HG02610 (cell line): Measurements from ENCODE around the gene XXYLT1.

Experiments
- ATAC-seq: cut with Tn5 transposase; IDR thresholded peaks from one replicate; pipeline ENCODE4 v1.9.1; 2021; ENCODE audit warnings: mild to moderate bottlenecking, moderate library complexity; ENCODE audit not compliant: unreplicated experiment

The XXYLT1 gene

DNA sequence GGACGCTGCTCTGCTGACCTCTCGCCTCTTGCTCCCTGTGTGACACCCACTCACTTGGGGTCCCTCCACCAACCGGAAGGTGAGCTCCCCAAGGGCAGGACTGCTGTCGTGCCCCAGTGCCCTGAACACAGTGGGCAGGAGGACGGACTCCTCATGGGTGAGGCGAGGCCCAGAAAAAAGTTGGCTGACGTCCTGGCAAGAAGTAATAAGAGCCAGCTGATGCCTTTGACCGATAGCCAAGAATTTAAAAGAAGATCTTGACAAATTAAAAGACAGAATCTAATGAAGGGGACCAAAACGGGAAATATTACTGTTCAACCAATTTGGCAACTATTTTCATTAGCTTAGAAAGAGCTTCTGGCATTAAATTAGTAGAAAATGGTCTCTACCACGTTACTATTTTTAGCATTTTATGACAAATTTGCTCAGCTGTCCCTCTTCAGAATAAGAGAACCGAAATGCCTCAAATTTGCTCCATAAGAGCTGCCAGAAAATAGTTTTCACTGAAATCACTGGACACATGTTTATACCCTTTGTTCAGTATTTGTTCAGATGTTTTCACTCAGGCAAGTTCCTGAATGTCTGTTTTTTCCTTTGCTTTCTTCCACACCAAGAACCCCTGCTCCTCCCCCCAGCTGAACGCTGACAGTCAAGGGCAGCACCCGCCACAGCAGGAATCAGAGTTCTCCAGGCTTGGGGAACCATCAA, 60.5 kb downstream of the XXYLT1 start:
- no peak for ATAC-seq

DNA sequence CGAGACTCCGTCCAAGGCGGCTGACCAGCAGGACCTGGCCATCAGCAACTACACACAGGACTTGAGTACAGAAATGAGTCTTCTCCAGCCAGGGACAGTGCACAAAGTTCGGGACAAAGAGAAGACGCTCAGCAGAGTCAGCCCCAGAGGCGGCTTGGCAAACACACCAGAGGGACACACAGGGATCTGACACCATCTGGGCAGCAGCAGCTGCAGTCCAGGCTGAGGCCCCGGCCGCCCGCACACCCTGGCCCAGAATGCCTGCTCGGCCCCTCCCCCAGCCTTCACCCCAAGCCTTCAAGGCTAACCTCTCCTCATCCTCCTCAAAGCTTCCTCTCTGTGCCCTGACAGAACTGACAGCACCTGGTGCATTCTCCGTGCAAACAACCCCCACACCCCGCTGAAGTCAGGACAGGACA, 61.1 kb downstream of the XXYLT1 start:
- ATAC-seq: no peak

DNA sequence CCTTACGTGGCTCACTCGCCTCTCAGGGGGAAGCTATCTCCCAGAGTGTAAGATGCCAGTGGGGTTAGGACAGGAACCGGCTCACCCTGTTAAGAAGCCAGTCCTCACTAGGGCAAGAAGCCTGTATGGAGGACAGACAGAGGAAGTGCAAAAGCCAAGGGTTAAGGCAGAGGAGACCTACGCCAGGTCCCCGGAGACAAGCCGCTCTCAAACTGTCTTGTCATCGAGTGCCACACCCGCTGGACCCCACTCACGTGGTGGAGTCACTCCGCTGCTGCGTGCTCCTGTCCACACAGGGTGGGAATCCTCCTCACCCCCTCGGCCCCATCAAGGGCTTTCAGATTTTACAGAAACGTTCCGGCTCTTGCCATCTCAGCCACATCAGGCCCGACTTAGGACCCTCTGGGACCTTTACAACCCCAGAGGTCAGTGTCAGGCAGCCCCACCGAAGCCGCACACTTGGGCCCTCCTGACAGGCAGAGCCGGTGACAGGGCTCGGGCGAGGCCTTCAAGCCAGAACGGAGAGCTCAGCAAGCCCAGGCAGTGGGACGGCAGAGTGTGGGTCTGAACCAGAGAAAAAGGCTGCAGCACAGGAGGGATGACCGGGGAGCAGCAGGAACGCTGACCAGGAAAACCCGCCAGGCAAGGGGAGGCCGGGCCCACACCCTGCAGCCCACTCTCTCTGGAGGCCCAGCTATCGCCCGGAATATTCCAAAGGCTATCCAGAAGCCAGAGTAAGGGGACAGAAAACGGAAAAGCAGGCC, 61.7 kb downstream of the XXYLT1 start:
- ATAC-seq: no peak

DNA sequence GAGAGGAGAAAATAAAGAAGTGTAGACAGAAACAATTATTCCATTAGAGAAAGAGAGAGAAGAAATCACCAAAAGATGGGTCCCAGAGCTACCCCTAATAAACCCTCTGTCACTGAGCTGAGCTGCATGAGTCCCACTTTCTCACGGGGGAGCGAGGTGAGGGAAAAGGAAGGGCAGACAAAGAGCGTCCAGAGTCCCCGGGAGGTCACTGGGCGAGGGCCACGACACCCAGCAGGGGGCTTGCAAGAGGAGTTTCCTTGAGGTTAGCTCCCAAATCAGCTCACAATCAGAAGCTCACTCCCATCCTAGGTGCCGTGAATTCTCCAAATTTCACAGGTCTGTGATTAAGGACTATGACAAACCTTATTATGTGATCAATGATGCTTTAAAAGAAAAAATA, 62.3 kb downstream of the XXYLT1 start:
- no peak for ATAC-seq

DNA sequence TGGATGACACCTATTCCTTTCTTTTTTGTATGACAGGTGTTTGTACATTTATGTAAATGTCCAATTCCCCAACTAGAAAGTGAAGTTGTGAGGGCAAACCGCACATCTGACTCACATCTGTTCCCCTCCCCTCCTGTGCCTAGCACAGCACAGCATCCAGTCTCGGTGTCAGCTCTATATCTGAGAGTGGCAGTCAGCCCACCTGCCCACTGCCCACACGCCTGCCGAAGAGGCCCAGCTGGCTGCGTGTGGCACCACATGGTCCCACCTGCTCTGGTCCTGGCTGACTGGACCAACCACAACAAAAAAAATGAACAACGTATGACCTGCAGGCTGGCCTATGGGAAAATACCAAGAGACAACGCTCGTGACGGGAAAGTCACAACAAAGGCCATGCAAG, 62.8 kb downstream of the XXYLT1 start:
- peak; percentile 93 for ATAC-seq

DNA sequence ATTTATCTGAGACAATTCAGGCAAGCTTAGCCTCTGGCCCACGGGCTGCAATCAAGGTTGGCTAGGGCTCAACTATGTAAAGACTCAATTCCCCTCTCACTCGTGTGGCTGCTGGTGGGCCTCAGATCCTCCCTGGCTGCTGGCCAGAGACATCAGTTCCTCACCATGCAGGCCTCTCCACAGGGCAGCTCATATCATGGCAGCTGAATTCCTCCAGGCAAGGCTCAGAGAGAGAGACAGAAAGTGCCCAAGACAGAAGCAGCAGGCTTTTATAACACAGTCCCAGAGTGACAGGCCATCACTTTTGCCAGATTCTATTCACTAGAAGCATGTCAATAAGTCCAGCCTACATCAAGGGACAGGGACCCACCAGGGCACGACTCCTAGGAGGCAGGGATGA, 63.2 kb downstream of the XXYLT1 start:
- ATAC-seq: no peak

DNA sequence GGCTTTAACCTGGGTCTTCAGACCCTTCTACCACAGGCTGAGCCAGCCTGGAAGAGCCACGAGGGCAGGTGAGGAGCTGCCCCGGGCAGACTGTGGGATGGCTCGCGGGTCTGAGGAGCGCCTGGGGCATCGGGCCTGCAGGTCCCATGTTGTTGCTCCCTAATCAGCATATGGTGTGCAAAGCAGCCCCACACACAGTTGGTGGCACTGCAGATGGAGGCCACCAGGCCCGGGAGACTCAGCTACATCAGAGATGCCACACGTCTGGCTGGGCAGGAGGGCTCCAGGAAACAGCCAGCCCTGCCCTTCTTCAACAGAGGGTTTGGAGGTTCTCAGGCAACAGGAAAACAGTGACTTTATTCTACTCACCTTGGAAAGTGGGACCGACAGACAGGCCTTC, 63.9 kb downstream of the XXYLT1 start:
- ATAC-seq: no peak

DNA sequence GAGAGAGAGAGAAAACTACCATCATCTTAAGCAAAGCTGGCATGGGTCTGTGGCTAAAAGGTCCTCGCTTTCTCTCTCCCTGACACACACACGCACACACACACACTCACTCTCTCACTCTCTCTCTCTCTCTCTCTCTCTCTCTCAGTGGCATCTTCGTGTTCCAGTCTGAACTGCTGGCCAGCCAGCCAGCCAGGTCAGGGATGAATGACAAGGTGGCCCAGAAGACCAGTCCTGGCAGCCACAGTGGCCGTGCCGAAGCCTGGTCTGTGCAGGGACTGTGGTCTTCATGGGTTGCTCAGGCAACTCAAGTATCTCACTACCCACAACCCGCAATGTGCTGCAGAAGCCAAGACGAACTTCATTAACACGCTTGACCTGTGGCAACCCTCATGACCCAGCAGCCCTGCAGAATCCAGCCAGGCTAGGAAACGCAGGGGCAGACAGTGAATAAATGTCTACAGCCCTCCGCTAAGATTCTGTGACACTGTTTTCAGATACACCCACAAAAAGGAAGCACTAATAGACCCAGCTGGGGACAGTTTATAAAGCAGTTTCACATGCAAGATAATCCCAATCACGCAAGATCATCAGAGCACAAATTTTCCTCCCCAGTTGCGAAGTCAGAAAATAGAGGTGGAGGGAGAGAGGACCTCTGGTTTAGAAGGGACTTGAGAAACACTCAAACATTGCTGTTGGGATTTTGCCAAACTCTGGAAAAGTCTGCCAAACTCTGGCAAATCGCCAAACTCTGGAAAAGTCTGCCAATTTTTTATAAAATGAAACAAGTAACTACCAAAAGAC, 66.4 kb downstream of the XXYLT1 start:
- no peak for ATAC-seq

DNA sequence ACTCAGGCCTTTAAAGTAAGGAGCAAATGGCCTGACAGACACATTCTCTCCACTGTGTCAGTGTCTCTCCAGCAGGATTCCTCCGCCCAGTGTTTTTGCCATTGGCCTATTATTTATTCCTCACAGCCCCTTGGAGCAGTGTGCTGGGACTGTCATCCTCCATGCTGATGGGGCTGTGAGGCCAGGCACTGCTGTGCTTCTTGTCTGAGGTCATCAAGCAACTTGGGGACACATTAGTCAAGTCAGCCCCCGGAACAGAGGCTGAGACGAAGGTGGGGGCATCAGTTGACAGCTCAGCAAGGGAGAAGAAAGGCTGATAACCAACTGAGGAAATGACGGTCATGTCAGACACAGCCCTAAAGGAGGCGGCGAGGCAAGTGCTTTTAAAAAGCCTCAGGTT, 67.4 kb downstream of the XXYLT1 start:
- no peak for ATAC-seq

DNA sequence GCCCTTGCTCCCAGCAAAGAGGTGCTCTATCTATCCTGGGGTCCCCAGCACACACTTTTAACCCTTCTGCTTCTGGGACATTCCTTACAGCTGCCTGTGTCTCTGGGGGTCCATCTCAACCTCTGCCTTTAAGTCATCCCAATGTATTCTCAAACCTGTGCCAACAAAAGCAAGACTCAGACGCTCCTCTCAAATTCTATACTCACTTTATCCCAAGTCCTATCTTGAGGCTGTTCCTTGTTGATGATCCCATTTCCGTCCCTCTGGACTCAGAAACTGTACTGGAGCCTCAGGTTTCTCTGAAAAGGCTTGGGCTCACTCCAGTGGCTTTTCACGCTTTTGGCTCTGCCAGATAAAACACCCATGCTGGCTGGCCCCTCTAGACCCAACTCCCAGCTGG, 69.7 kb downstream of the XXYLT1 start:
- no peak for ATAC-seq

DNA sequence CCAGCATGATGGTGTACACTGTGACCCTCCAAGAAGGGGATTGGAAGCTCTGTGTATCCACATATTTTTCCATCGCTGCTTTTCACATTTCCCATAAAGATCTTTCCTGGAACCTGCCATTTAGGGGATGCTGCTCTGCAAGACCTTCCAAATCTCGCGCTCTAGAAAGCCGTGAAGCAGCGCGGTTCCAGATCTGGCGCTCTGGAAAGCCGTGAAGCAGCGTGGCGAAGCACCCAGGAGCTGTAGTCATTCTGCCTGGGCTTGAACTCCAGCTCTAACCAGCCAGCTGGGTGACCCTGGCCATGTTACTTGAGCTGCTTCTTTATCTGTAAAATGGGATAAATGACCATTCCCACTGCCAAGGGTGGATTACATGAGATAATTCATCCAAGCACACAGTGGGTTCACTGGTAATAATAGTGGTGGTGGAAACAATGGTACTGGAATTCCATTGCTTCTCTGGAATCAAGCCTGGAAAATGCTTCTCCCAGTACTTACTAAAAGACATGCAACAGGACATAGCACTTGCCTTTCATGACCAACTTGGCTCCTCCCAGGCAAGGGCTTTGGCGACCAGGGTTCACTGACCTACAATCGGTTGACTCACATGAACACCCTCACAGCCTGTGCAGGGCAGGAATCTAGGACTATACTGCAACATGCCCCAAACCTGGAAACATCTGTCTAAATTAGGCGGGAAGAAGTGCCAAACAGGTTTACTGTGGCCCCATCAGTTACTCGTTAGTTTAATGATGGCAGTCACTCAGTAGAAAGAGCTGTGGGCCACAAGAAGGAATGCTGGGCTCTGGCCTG, 70.7 kb downstream of the XXYLT1 start:
- no peak for ATAC-seq

DNA sequence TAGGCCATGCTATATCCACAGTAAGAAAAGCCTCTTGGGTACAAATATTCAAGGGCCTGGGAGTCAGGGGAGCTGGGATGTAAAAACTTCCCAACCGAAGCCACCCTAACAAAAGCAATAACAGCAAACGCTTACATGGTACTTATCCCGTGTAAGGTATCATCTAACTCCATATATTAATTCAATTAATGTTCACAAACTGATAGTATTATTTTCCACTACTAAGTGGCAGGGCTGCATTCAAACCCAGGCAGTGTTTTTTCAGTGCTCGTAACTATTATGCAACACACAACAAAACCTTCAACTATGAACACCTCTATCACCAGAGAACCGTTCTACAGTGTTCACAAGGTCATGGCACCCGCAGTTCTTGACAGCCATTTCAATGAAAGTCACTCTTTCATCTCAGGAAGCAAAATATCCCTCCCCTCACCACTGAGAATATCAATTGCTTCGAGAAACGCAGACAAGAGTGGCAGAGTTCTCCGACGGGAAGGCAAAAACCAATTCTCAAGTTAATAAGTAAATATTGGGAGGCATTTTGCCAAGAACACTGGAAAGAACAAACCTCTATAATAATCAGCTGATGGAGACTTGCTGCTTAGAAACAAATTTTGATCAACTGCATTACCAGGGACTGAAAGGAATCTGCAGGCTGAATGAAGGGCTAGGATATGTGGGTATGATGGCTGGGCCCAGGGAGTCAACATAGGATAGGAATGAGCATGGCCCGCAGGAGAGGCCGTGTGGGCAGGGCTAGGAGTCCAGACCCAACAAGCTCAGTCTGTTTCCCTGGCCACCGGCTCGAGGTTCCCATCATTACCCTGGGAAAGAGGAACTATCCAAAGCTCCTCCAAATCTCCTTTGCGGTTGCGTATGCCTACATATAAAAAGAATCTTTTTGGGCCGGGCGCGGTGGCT, 72.3 kb downstream of the XXYLT1 start:
- ATAC-seq: no peak

DNA sequence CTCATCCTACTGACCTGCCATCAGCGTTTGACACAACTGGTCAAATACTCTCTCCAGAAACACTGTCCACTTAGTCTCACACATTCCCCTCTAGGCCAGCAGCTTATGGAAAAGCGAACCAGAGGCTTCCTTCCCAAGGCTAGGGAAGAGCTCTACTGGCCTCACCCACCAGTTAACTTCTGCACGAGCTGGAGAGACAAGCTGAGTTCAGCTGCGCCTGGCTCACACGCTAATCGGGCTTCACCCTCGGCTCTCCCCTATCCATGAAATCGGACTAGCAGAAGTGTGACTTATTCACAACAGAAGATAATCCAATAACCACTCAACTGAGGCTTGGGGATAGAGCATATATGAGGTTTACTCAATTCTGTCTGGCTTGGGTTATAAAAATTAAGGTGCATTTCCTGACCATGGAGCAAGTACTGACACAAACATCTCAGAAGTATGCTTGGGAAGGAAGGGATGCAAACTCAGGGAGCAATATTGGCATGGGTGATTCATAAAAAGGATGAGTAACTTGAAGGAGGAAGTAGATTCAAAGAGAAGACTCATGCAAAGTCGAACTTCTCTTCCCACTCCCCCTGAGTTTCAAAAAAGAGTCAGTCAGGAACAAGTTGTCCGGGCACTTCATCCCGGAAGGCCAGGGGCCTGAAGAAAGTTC, 73.1 kb downstream of the XXYLT1 start:
- ATAC-seq: no peak

DNA sequence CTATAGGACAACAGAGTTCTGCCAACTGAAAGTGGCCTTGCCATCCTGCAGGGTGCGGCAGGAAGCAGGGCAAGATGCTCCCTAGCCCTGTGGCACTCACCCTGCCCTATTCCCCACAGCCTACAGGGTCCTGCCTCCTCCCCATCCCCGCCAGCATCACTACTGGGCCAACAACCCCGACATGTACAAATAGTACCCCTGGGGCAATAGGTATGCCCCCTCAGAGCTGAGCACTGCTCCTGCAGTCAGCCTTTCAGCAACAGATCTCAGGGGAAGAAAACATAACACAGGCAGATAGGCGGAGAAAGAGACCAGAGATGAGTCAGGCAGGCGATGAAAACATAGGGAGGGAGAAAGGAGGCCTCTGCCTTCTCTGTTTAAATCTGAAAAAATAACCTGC, 74.7 kb downstream of the XXYLT1 start:
- ATAC-seq: no peak

DNA sequence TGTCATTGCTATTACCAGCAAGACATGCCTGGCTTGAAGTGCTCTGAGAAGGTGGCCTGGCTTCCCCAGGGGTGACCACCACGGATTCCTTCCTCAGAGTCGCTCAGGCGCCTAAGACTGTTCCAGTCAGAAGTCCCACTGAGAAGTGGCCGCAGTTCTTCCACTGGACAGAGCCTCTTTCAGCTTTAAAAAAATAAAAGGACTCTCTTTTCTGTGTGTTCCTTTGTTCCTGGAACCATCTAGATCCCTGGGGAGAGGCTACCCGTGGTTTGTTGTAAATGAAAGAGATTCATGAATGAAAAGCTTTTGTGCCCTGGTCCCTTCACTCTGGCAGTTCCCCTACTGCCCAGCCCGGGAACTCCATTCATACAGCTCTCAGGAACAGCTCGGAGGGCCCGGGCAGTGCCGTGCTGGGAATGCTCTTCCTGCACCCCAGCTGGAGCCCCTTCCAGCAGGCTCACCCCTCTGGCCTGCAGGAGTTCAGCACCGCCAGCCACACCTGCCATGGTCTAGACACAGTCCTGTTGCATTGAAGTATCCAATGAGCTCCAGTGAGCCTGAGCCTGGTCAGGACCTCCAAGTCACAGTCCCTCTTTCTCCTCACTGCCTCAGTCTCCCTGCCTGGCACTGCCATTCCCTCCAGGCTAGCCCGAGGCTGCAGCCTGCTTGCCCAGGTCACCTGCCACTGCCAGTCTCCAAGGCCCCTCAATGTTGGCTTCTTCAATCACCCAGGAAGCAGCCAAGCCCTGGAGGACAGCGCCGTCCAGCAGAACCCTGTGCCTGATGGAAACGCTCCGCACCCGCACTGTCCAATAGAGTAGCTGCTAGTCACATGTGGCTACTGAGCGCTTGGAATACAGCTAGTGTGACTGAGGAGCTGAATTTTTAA, 75.4 kb downstream of the XXYLT1 start:
- no peak for ATAC-seq

DNA sequence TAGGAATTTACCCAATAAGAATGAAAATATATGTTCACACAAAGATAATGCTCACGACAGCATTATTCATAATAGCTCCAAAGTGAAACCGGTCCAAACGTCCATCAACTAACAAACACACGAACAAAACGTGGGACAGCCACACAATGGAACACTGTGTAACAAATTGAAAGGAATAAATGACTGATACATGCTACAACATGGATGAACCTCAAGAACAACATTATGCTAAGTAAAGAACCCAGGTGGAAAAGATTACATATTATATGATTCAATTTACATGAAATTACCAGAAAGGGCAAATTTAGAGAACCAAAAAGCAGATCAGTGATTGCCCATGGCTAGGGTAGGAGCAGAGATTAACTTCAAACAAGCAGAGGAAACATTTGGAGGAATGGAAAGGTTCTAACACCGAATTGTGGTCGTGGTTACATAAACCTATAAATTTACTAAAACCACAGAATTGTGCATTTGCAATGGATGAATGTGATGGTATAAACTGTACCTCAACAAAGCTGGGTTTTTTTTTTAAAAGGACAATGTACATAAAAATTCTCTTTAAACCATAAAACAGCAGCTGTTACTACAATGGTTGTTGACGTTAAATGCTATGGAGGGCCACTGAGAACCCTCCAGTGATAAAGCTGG, 76.3 kb downstream of the XXYLT1 start:
- no peak for ATAC-seq

DNA sequence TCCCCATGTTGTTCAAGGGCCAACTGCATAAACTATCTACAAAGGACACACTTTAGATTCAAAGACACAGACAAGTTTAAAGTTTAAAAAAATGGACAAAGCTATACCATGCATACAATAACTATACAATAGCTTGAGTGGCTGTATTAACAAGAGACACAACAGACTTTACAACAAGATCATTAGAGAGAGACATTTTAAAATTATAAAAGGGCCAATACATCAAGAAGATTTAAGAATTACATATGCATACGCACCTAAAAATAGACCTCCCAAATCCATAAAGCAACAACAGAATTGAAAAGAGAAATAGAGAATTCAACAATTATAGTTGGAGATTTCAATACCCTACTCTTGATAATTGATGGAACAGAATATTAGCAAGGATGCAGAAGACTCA, 79.4 kb downstream of the XXYLT1 start:
- ATAC-seq: no peak

DNA sequence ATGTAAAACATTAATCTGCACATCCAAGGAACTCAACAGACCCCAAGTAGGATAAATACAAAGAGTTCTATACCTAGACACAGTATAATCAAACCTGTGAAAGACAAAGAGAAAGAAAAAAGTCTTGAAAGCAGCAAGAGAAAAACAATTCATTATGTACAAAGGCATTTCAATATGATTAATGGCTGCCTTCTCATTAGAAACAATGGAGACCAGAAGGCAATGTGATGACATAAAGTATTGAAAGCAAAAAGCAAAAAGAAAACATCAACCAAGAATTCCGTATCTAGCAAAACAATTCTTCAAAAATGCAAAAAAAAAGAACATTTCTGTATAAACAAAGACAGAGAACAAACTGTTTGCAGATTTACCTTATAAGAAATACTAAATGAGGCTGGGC, 81.1 kb downstream of the XXYLT1 start:
- ATAC-seq: no peak
